OCI-LY7 (cell line): Measurements from ENCODE around the gene ARR3. TPM values are rescaled to one million over a fixed set of nuclear protein-coding genes. Genes with fewer than 3 reads are reported as not detected.

Source experiments
- BruUV-seq: library from RNA; stranded (reverse); fragments of 400-500 nt; replicated peaks from 2 replicates; lab custom pipeline; 2021; lab: Mats Ljungman, UMichigan
- CTCF ChIA-PET: fragments of 300-600 bp; sonication (Branson Sonifier 250); formaldehyde crosslinking; loops from one replicate; lab custom pipeline; 2022; ENCODE audit warnings: antibody characterized with exemption; ENCODE audit not compliant: unreplicated experiment; lab: Charles Lee
- POLR2A ChIA-PET: fragments of 300-600 bp; sonication (Branson Sonifier 250); formaldehyde crosslinking; loops from one replicate; lab custom pipeline; 2022; ENCODE audit warnings: antibody characterized with exemption; lab: Charles Lee
- DNase-seq: peaks from one replicate; pipeline ENCODE4 v3.0.0-alpha.2; 2015; ENCODE audit warnings: low spot score
- H2AFZ ChIP-seq: fragments of 200-600 bp; sonication (generic), shearing (Covaris generic); 2 replicates; pipeline ENCODE4 v1.6.1; 2014; ENCODE audit warnings: mild to moderate bottlenecking, antibody characterized with exemption, low read length, moderate library complexity
- H3K27ac ChIP-seq: fragments of 200-600 bp; sonication (generic); 2 replicates; pipeline ENCODE4 v1.5.1; 2014; ENCODE audit warnings: mixed run types, low read depth, mild to moderate bottlenecking, moderate library complexity, low read length, inconsistent platforms; ENCODE audit not compliant: poor library complexity, severe bottlenecking
- H3K36me3 ChIP-seq: fragments of 200-600 bp; sonication (generic); 2 replicates; pipeline ENCODE4 v1.6.1; 2014; ENCODE audit warnings: mild to moderate bottlenecking, antibody characterized with exemption, low read length, moderate library complexity, mixed read lengths; ENCODE audit not compliant: insufficient read depth
- H3K4me1 ChIP-seq: fragments of 200-600 bp; sonication (generic); 2 replicates; pipeline ENCODE4 v1.5.1; 2014; ENCODE audit warnings: mild to moderate bottlenecking, low read length; ENCODE audit not compliant: insufficient read depth, poor library complexity, severe bottlenecking
- H3K4me2 ChIP-seq: fragments of 200-600 bp; sonication (generic); 2 replicates; pipeline ENCODE4 v1.6.1; 2014; ENCODE audit warnings: mild to moderate bottlenecking, low read length
- H3K4me3 ChIP-seq: fragments of 200-600 bp; sonication (generic); 2 replicates; pipeline ENCODE4 v1.5.1; 2014; ENCODE audit warnings: mild to moderate bottlenecking, low read depth, low read length; ENCODE audit not compliant: poor library complexity, severe bottlenecking
- H3K79me2 ChIP-seq: fragments of 200-600 bp; sonication (generic); 2 replicates; pipeline ENCODE4 v1.6.1; 2016; ENCODE audit warnings: low read depth, mild to moderate bottlenecking, low read length, moderate library complexity, mixed read lengths; ENCODE audit not compliant: insufficient read depth
- H3K9me2 ChIP-seq: fragments of 200-600 bp; sonication (generic); 2 replicates; pipeline ENCODE4 v1.6.1; 2016; ENCODE audit warnings: mild to moderate bottlenecking, low read length, mixed read lengths; ENCODE audit not compliant: insufficient read depth
- H3K9me3 ChIP-seq: fragments of 200-600 bp; sonication (generic); 2 replicates; pipeline ENCODE4 v1.6.1; 2014; ENCODE audit warnings: mild to moderate bottlenecking, mixed run types, low read length, mixed read lengths
- H4K20me1 ChIP-seq: fragments of 200-600 bp; sonication (generic); 2 replicates; pipeline ENCODE4 v1.6.1; 2014; ENCODE audit warnings: mild to moderate bottlenecking, antibody characterized with exemption, low read length, moderate library complexity, mixed read lengths; ENCODE audit not compliant: insufficient read depth
- CTCF ChIP-seq: fragments of 200-600 bp; sonication (generic); conservative IDR thresholded peaks from 2 replicates; pipeline ENCODE4 v1.5.1; 2014; ENCODE audit warnings: mild to moderate bottlenecking, antibody characterized with exemption, low read length, moderate library complexity, mixed read lengths
- EZH2phosphoT487 ChIP-seq: fragments of 200-600 bp; sonication (generic); IDR thresholded peaks from 2 replicates; pipeline ENCODE4 v1.6.1; 2018; ENCODE audit warnings: low read depth, borderline replicate concordance, mild to moderate bottlenecking, mixed run types, antibody characterized with exemption, low read length, moderate library complexity, mixed read lengths
- intact Hi-C: fragments of 100-400 bp; cut with micrococcal nuclease; formaldehyde crosslinking; loops from one replicate; pipeline ENCODE4 v1.10.0; 2022; ENCODE audit not compliant: unreplicated experiment
- total RNA-seq, 2 experiments: library from RNA; depleted of rRNA in 1 of 2; stranded (reverse); fragments of >200 nt in 1 of 2; shearing (Covaris generic) in 1 of 2; gene quantifications; 2 replicates each; pipeline ENCODE4 v1.2.3, GENCODE V29; 2014 to 2022

ARR3 gene
- total RNA-seq, 2 experiments from 2014 or later: not detected

- no peak overlapping the region for H3K4me3 ChIP-seq
- intact Hi-C loops: no loop called here
- H3K79me2 ChIP-seq: no peaks in the 10 kb centered on the region
- H3K4me1 ChIP-seq: no peaks in the 10 kb centered on the region
- no peak overlapping the region for H2AFZ ChIP-seq
- TF ChIP-seq EZH2phosphoT487: no peak
- TF ChIP-seq CTCF: no peak
- DNase-seq: no peak
- no peak overlapping the region for H3K27ac ChIP-seq
- ChIA-PET POLR2A (no interaction called here), CTCF (no interaction called here)
- no TSS peak for BruUV-seq
- no peaks in the 10 kb centered on the region for H4K20me1 ChIP-seq
- H3K9me3 ChIP-seq: no peaks in the 10 kb centered on the region
- H3K36me3 ChIP-seq: no peaks in the 10 kb centered on the region
- no peaks in the 10 kb centered on the region for H3K9me2 ChIP-seq
- H3K4me2 ChIP-seq: no peak overlapping the region
These were observed 12.7 kb upstream of the ARR3 start for GRCh38 chrX:70255452-70255851.

- no peaks in the 10 kb centered on the region for H3K36me3 ChIP-seq
- H3K79me2 ChIP-seq: no peaks in the 10 kb centered on the region
- no peak overlapping the region for H2AFZ ChIP-seq
- H3K27ac ChIP-seq: no peak overlapping the region
- no TSS peak for BruUV-seq
- intact Hi-C loops: no loop called here
- CTCF ChIA-PET: no interaction called here
- no peaks in the 10 kb centered on the region for H4K20me1 ChIP-seq
- no peak overlapping the region for H3K4me3 ChIP-seq
- H3K4me1 ChIP-seq: no peaks in the 10 kb centered on the region
- DNase-seq: no peak
- no peak overlapping the region for H3K4me2 ChIP-seq
- H3K9me2 ChIP-seq: no peaks in the 10 kb centered on the region
- no peaks in the 10 kb centered on the region for H3K9me3 ChIP-seq
- POLR2A ChIA-PET: interaction anchor here (0.6 kb wide), 1 partner anchor 196 kb away, joined by 3 read pairs; no protein-coding TSS in a partner anchor
- no peak for TF ChIP-seq EZH2phosphoT487
- no peak for TF ChIP-seq CTCF
These were observed 10.5 kb upstream of the ARR3 start for GRCh38 chrX:70257423-70258288.

- ChIA-PET CTCF (no interaction called here), POLR2A (no interaction called here)
- Histone ChIP-seq H3K4me2 (no peak within 1 kb of the TSS), H3K27ac (no peak within 1 kb of the TSS), H3K9me2 (no peaks in the 10 kb centered on the region), H4K20me1 (no peaks in the 10 kb centered on the region), H2AFZ (no peak within 1 kb of the TSS), H3K79me2 (no peaks in the 10 kb centered on the region), H3K36me3 (no peaks in the 10 kb centered on the region), H3K4me1 (no peaks in the 10 kb centered on the region), H3K9me3 (no peaks in the 10 kb centered on the region), H3K4me3 (no peak within 1 kb of the TSS)
- intact Hi-C loops: no loop called here
- no peak for TF ChIP-seq CTCF
- no peak for TF ChIP-seq EZH2phosphoT487
- BruUV-seq: no TSS peak
- DNase-seq: no peak
These were observed 8.0 kb upstream of the ARR3 start, which contains the start of gene P2RY4 for GRCh38 chrX:70260104-70260503. Gene P2RY4, minus strand, starts transcription at chrX:70260204. Its CDS starts 580 bp downstream, at chrX:70259624.
